CD8-positive, alpha-beta memory T cell (primary cell): ENCODE measurements around the gene ZNF677. TPM values are rescaled to one million over a fixed set of nuclear protein-coding genes. Genes with fewer than 3 reads are reported as not detected.
"Not testable (repeated sequence)": the region's sequence is repeated elsewhere in the genome, so short reads cannot be mapped to it uniquely, and the experiment has no call there.

Experiments
- CTCF ChIA-PET: fragments of 350-600 bp; sonication (Branson Sonifier 250); formaldehyde crosslinking; loops from one replicate; lab custom pipeline; 2021; ENCODE audit warnings: antibody characterized with exemption; lab: Charles Lee
- POLR2A ChIA-PET: fragments of 350-600 bp; sonication (Branson Sonifier 250); formaldehyde crosslinking; loops from one replicate; lab custom pipeline; 2021; ENCODE audit warnings: antibody characterized with exemption; lab: Charles Lee
- DNase-seq, 5 donors: peaks; one replicate each; pipeline versions ENCODE4 v3.0.0 to v3.0.0-alpha.2; 2020 to 2022; ENCODE audit warnings: mixed read lengths in 1 of 5
- H3K27ac ChIP-seq: one replicate; pipeline ENCODE4 v1.7.0; 2013; ENCODE audit warnings: low read depth, mild to moderate bottlenecking, low read length, moderate library complexity
- H3K27me3 ChIP-seq: 2 replicates; pipeline ENCODE4 v1.7.0; 2013; ENCODE audit warnings: low read length, mild to moderate bottlenecking; ENCODE audit not compliant: insufficient read depth, poor library complexity, severe bottlenecking
- H3K36me3 ChIP-seq: 2 replicates; pipeline ENCODE4 v1.7.0; 2013; ENCODE audit warnings: mild to moderate bottlenecking, low read length, moderate library complexity; ENCODE audit not compliant: insufficient read depth
- H3K4me1 ChIP-seq: 2 replicates; pipeline ENCODE4 v1.7.0; 2013; ENCODE audit warnings: mild to moderate bottlenecking, low read length, moderate library complexity; ENCODE audit not compliant: insufficient read depth
- H3K4me3 ChIP-seq: 2 replicates; pipeline ENCODE4 v1.7.0; 2013; ENCODE audit warnings: mild to moderate bottlenecking, low read length
- H3K9me3 ChIP-seq: 2 replicates; pipeline ENCODE4 v1.7.0; 2013; ENCODE audit warnings: mild to moderate bottlenecking, low read length
- H3K27ac Mint-ChIP-seq, 8 donors: one replicate each; pipeline ENCODE4 v1.8.0; 2020 to 2021; ENCODE audit warnings: mixed read lengths in 8 of 8, mild to moderate bottlenecking in 6 of 8, inconsistent platforms in 3 of 8, moderate library complexity in 3 of 8
- H3K27me3 Mint-ChIP-seq, 2 donors: one replicate each; pipeline ENCODE4 v1.8.0; 2020 to 2021; ENCODE audit warnings: mixed read lengths in 2 of 2, mild to moderate bottlenecking in 1 of 2, moderate library complexity in 1 of 2
- H3K36me3 Mint-ChIP-seq, 3 donors: one replicate each; pipeline ENCODE4 v1.8.0; 2020 to 2021; ENCODE audit warnings: mixed read lengths in 3 of 3, inconsistent platforms in 1 of 3, mild to moderate bottlenecking in 1 of 3
- H3K4me1 Mint-ChIP-seq, 3 donors: one replicate each; pipeline ENCODE4 v1.8.0; 2020 to 2021; ENCODE audit warnings: mixed read lengths in 3 of 3, inconsistent platforms in 1 of 3, mild to moderate bottlenecking in 1 of 3
- H3K4me3 Mint-ChIP-seq, 7 donors: one replicate each; pipeline ENCODE4 v1.8.0; 2020 to 2021; ENCODE audit warnings: mixed read lengths in 7 of 7, mild to moderate bottlenecking in 6 of 7, moderate library complexity in 4 of 7, inconsistent platforms in 2 of 7
- H3K9me3 Mint-ChIP-seq, 5 donors: one replicate each; pipeline ENCODE4 v1.8.0; 2020 to 2022; ENCODE audit warnings: mixed read lengths in 5 of 5, mild to moderate bottlenecking in 3 of 5, moderate library complexity in 2 of 5, inconsistent platforms in 1 of 5
- polyA plus RNA-seq: library from polyadenylated mRNA; unstranded; fragments of 300-500 nt; fragmentation: Illumina TruSeq; gene quantifications from one replicate; pipeline ENCODE4 v1.2.3, GENCODE V29; 2021
- total RNA-seq, 2 experiments: library from RNA; stranded (reverse); gene quantifications; one replicate each; pipeline ENCODE4 v1.2.3, GENCODE V29; 2021

The ZNF677 gene
- total and polyA plus RNA-seq, 3 experiments from 2014 or later = 7.1 to 21.2 (median 7.8) TPM

- POLR2A ChIA-PET = no interaction called here
Measured at GRCh38 chr19:53272044-53272443, 17.4 kb upstream of the ZNF677 start.

DNA sequence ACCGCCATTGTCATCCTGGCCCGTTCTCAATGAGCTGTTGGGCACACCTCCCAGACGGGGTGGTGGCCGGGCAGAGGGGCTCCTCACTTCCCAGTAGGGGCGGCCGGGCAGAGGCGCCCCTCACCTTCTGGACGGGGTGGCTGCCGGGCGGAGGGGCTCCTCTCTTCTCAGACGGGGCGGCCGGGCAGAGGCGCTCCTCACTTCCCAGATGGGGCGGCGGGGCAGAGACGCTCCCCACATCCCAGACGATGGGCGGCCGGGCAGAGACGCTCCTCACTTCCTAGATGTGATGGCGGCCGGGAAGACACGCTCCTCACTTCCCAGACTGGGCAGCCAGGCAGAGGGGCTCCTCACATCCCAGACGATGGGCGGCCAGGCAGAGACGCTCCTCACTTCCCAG is 15.2 kb upstream of the ZNF677 start:
- H3K9me3 ChIP-seq, H3K36me3 ChIP-seq, H3K27ac ChIP-seq, H3K4me3 ChIP-seq, H3K4me1 Mint-ChIP-seq, DNase-seq, POLR2A ChIA-PET, H3K4me1 ChIP-seq, H3K36me3 Mint-ChIP-seq, CTCF ChIA-PET, H3K4me3 Mint-ChIP-seq, H3K27ac Mint-ChIP-seq, H3K27me3 ChIP-seq: not testable (repeated sequence)
- H3K27me3 Mint-ChIP-seq = peaks cover 15 to 29% of the 10 kb centered on the region in 2 donors
- peaks cover 19 to 49% (median 31%) of the 10 kb centered on the region in 5 donors for H3K9me3 Mint-ChIP-seq

More at GRCh38 chr19:53272044-53272443, 17.4 kb upstream of the ZNF677 start:
- Mint-ChIP-seq H3K36me3 (peaks cover 0 to 2% (median 0%) of the 10 kb centered on the region in 3 donors), H3K9me3 (peaks cover 9 to 47% (median 23%) of the 10 kb centered on the region in 5 donors), H3K27ac (no peak overlapping the region), H3K4me3 (no peak overlapping the region), H3K4me1 (no peaks in the 10 kb centered on the region), H3K27me3 (peaks cover 8 to 15% of the 10 kb centered on the region in 2 donors)
- CTCF ChIA-PET = no interaction called here
- H3K4me1 ChIP-seq = no peaks in the 10 kb centered on the region
- H3K36me3 ChIP-seq = no peaks in the 10 kb centered on the region
- H3K27me3 ChIP-seq = no peaks in the 10 kb centered on the region
- H3K27ac ChIP-seq = no peak overlapping the region
- H3K4me3 ChIP-seq = no peak overlapping the region
- H3K9me3 ChIP-seq = no peaks in the 10 kb centered on the region
- no peak for DNase-seq

DNA sequence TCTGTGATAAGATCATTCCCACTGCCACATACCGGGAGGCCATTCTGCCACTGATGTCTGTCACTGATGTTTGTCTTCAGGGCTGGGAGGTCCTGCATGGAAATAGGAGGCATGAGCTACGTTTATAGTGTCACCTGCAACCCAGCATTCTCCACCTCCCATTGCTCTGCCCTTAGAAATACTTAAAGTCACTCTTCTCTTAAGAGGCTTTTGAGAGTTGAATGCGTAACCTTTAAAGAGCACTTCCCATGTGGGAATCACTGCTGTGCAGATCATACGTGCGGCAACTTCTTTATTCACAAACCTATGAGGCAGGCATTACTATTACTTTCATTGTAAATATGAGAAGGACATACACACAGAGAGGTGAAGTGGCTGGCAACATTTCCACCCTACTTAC is 12.9 kb upstream of the ZNF677 start, which contains the start of gene VN1R4:
Gene VN1R4, minus strand, starts transcription at position 101 of the 400 bp plus-strand sequence. Its CDS starts 58 bp downstream, at position 43.
- H3K36me3 ChIP-seq, H3K36me3 Mint-ChIP-seq, POLR2A ChIA-PET, H3K4me3 ChIP-seq, H3K4me1 Mint-ChIP-seq, H3K4me1 ChIP-seq, CTCF ChIA-PET, H3K27ac Mint-ChIP-seq, H3K27ac ChIP-seq, DNase-seq, H3K27me3 ChIP-seq, H3K4me3 Mint-ChIP-seq, H3K9me3 ChIP-seq: not testable (repeated sequence)
- Mint-ChIP-seq H3K27me3 (peaks cover 16 to 39% of the 10 kb centered on the region in 2 donors), H3K9me3 (peaks cover 22 to 48% (median 37%) of the 10 kb centered on the region in 5 donors)

DNA sequence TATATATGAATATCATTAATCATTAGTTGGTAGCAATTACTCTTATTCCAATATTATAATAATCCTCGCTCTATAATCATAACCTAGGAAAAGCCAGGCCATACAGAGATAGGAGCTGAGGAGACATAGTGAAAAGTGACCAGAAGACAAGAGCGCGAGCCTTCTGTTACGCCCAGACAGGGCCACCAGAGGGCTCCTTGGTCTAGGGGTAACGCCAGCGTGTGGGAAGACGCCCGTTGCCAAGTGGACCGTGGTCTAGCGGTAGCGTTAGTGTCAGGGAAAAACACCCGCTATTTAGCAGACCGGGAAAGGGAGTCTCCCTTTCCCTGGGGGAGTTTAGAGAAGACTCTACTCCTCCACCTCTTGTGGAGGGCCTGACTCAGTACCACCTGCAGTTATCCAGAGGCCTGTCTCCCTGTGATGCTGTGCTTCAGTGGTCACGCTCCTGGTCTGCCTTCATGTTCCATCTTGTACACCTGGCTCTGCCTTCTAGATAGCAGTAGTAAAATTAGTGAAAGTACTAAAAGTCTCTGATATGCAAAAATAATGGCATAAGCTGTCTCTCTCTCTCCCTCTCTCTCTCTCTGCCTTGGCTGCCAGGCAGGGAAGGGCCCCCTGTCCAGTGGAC is 3.2 kb upstream of the ZNF677 start, which contains the start of gene VN1R2:
Gene VN1R2, plus strand, starts transcription at position 578 of the 628 bp plus-strand sequence. CDS start 84 bp downstream, outside the sequence.
- H3K4me3 Mint-ChIP-seq, CTCF ChIA-PET, H3K27me3 ChIP-seq, H3K27ac ChIP-seq, H3K27ac Mint-ChIP-seq, DNase-seq, H3K9me3 ChIP-seq, H3K4me3 ChIP-seq, H3K4me1 ChIP-seq, POLR2A ChIA-PET, H3K36me3 ChIP-seq: not testable (repeated sequence)
- peaks cover 0 to 16% (median 15%) of the 10 kb centered on the region in 3 donors for H3K36me3 Mint-ChIP-seq
- peaks cover 10 to 11% (median 11%) of the 10 kb centered on the region in 3 donors for H3K4me1 Mint-ChIP-seq
- peaks cover 31 to 56% (median 46%) of the 10 kb centered on the region in 5 donors for H3K9me3 Mint-ChIP-seq
- H3K27me3 Mint-ChIP-seq = peaks cover 20 to 24% of the 10 kb centered on the region in 2 donors

DNA sequence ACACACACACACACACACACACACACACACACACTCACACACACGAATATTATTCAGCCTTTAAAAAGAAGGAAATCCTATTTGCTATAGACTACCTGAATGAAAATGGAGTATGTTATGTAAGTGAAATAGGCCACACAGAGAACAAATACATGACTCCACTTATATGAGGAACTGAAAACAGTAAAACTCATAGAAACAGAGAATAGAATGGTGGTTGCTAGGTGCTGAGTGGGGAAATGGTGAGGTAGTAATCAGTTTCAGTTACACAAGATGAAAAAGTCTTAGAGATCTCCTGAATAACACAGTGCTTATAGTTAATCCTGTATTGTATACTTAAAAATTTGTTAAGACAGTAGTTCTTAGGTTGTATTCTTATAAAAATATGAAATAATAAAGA is 8.2 kb downstream of the ZNF677 start:
- Histone ChIP-seq H3K36me3 (peaks cover 10% of the 10 kb centered on the region), H3K27ac (no peak overlapping the region), H3K4me3 (no peak overlapping the region), H3K9me3 (peaks cover 16% of the 10 kb centered on the region), H3K27me3 (no peaks in the 10 kb centered on the region), H3K4me1 (no peaks in the 10 kb centered on the region)
- Mint-ChIP-seq H3K27ac (no peak overlapping the region), H3K27me3 (no peaks in the 10 kb centered on the region), H3K4me3 (no peak overlapping the region), H3K9me3 (peaks cover 60 to 87% (median 78%) of the 10 kb centered on the region in 5 donors), H3K4me1 (no peaks in the 10 kb centered on the region), H3K36me3 (peaks cover 38 to 87% (median 77%) of the 10 kb centered on the region in 3 donors)
- CTCF ChIA-PET = interaction anchor here (0.8 kb wide), 1 partner anchor 529 kb away, joined by 3 read pairs; no protein-coding TSS in a partner anchor
- POLR2A ChIA-PET = no interaction called here
- DNase-seq = no peak

GRCh38 chr19:53237114-53237777 is 17.4 kb downstream of the ZNF677 start:
- Mint-ChIP-seq H3K27ac (no peak overlapping the region), H3K4me1 (no peaks in the 10 kb centered on the region), H3K9me3 (peaks cover 55 to 96% (median 87%) of the 10 kb centered on the region in 5 donors), H3K27me3 (peaks cover 0 to 5% of the 10 kb centered on the region in 2 donors), H3K36me3 (peaks cover 23 to 64% (median 55%) of the 10 kb centered on the region in 3 donors), H3K4me3 (no peak overlapping the region)
- ChIA-PET CTCF (no interaction called here), POLR2A (no interaction called here)
- H3K9me3 ChIP-seq = peaks cover 24% of the 10 kb centered on the region
- H3K4me3 ChIP-seq = no peak overlapping the region
- DNase-seq = no peak
- H3K36me3 ChIP-seq = no peaks in the 10 kb centered on the region
- H3K27ac ChIP-seq = no peak overlapping the region
- no peaks in the 10 kb centered on the region for H3K4me1 ChIP-seq
- H3K27me3 ChIP-seq = no peaks in the 10 kb centered on the region

- peaks cover 14% of the 10 kb centered on the region for H3K9me3 ChIP-seq
Measured at GRCh38 chr19:53224606-53225005, 30.1 kb downstream of the ZNF677 start.

GRCh38 chr19:53222716-53223115 is 32.0 kb downstream of the ZNF677 start:
- H3K36me3 ChIP-seq, DNase-seq, H3K4me1 ChIP-seq, H3K27me3 Mint-ChIP-seq, H3K27me3 ChIP-seq, H3K4me3 ChIP-seq, H3K4me3 Mint-ChIP-seq, H3K27ac ChIP-seq, POLR2A ChIA-PET, CTCF ChIA-PET, H3K27ac Mint-ChIP-seq, H3K4me1 Mint-ChIP-seq: not testable (repeated sequence)
- H3K36me3 Mint-ChIP-seq = peaks cover 8 to 34% (median 29%) of the 10 kb centered on the region in 3 donors
- peaks cover 22% of the 10 kb centered on the region for H3K9me3 ChIP-seq
- H3K9me3 Mint-ChIP-seq = peaks cover 44 to 82% (median 73%) of the 10 kb centered on the region in 5 donors

More at GRCh38 chr19:53224606-53225005, 30.1 kb downstream of the ZNF677 start:
- Histone ChIP-seq H3K27ac (no peak overlapping the region), H3K4me1 (no peaks in the 10 kb centered on the region), H3K4me3 (no peak overlapping the region), H3K27me3 (no peaks in the 10 kb centered on the region), H3K36me3 (no peaks in the 10 kb centered on the region)
- CTCF ChIA-PET = no interaction called here
- no peak for DNase-seq
- Mint-ChIP-seq H3K4me1 (no peaks in the 10 kb centered on the region), H3K4me3 (no peak overlapping the region), H3K27me3 (no peaks in the 10 kb centered on the region), H3K9me3 (peaks cover 39 to 82% (median 72%) of the 10 kb centered on the region in 5 donors), H3K36me3 (peaks cover 6 to 33% (median 21%) of the 10 kb centered on the region in 3 donors), H3K27ac (no peak overlapping the region)
- POLR2A ChIA-PET = no interaction called here
